GM23338 (cell line): ENCODE results near the gene ZNF234. TPM values are rescaled to one million over a fixed set of nuclear protein-coding genes. Genes with fewer than 3 reads are reported as not detected.

ENCODE experiments used
- ATAC-seq: fragments of 200-7000 bp; cut with Tn5 transposase; 3 replicates; pipeline ENCODE4 v1.9.1; 2020
- DNase-seq: peaks from one replicate; pipeline ENCODE4 v3.0.0-alpha.2; 2015; ENCODE audit warnings: low spot score
- H2AFZ ChIP-seq: fragments of 200-600 bp; sonication (generic); 2 replicates; pipeline ENCODE4 v1.8.0; 2016; ENCODE audit warnings: antibody characterized with exemption, mild to moderate bottlenecking, moderate library complexity
- H3F3A ChIP-seq: fragments of 200-600 bp; sonication (generic); replicated peaks from 2 replicates; pipeline ENCODE4 v1.8.0; 2017; ENCODE audit warnings: antibody characterized with exemption, mixed run types, low read depth
- H3K27ac ChIP-seq: fragments of 200-600 bp; sonication (generic); 2 replicates; pipeline ENCODE4 v1.6.1; 2016; ENCODE audit warnings: low read depth
- H3K27me3 ChIP-seq: fragments of 200-600 bp; sonication (generic); 2 replicates; pipeline ENCODE4 v1.8.0; 2016; ENCODE audit warnings: mild to moderate bottlenecking, mixed run types, moderate library complexity; ENCODE audit not compliant: insufficient read depth
- H3K36me3 ChIP-seq: fragments of 200-600 bp; sonication (generic); 2 replicates; pipeline ENCODE4 v1.8.0; 2016; ENCODE audit warnings: mild to moderate bottlenecking; ENCODE audit not compliant: insufficient read depth
- H3K4me1 ChIP-seq: fragments of 200-600 bp; sonication (generic); 2 replicates; pipeline ENCODE4 v1.8.0; 2016; ENCODE audit warnings: mild to moderate bottlenecking, moderate library complexity; ENCODE audit not compliant: insufficient read depth
- H3K4me2 ChIP-seq: fragments of 200-600 bp; sonication (generic); 2 replicates; pipeline ENCODE4 v1.7.1; 2017; ENCODE audit warnings: mixed run types
- H3K4me3 ChIP-seq: fragments of 200-600 bp; sonication (generic); 2 replicates; pipeline ENCODE4 v1.6.1; 2016; ENCODE audit warnings: mixed run types
- H3K79me2 ChIP-seq: fragments of 200-600 bp; sonication (generic); replicated peaks from 2 replicates; pipeline ENCODE4 v1.8.0; 2017; ENCODE audit warnings: mild to moderate bottlenecking; ENCODE audit not compliant: insufficient read depth
- H3K9me2 ChIP-seq: fragments of 200-600 bp; sonication (generic); 2 replicates; pipeline ENCODE4 v1.8.0; 2017; ENCODE audit not compliant: insufficient read depth
- H4K20me1 ChIP-seq: fragments of 200-600 bp; sonication (generic); replicated peaks from 2 replicates; pipeline ENCODE4 v1.8.0; 2017; ENCODE audit warnings: mild to moderate bottlenecking; ENCODE audit not compliant: insufficient read depth
- H3K27ac Mint-ChIP-seq: 2 replicates; pipeline ENCODE4 v1.8.0; 2020; ENCODE audit warnings: inconsistent platforms, mild to moderate bottlenecking, moderate library complexity, mixed read lengths
- H3K27me3 Mint-ChIP-seq: 3 replicates; pipeline ENCODE4 v1.8.0; 2022; ENCODE audit warnings: low read depth, mild to moderate bottlenecking, moderate library complexity, mixed read lengths, inconsistent platforms; ENCODE audit not compliant: insufficient read depth, poor library complexity
- H3K36me3 Mint-ChIP-seq: 3 replicates; pipeline ENCODE4 v1.8.0; 2021; ENCODE audit warnings: low read depth, mild to moderate bottlenecking, inconsistent platforms, moderate library complexity, mixed read lengths
- H3K4me1 Mint-ChIP-seq: 3 replicates; pipeline ENCODE4 v1.8.0; 2020; ENCODE audit warnings: mild to moderate bottlenecking, inconsistent platforms, mixed read lengths
- H3K4me3 Mint-ChIP-seq: 3 replicates; pipeline ENCODE4 v1.8.0; 2021; ENCODE audit warnings: moderate library complexity, mild to moderate bottlenecking, inconsistent platforms, mixed read lengths
- H3K9me3 Mint-ChIP-seq: 3 replicates; pipeline ENCODE4 v1.8.0; 2020; ENCODE audit warnings: moderate library complexity, mild to moderate bottlenecking, inconsistent platforms, mixed read lengths
- CREB1 ChIP-seq: fragments of 250-450 bp; sonication (Bioruptor Pico); IDR thresholded peaks from 2 replicates; pipeline ENCODE4 v1.5.0; 2020; ENCODE audit warnings: low read depth, mild to moderate bottlenecking, moderate library complexity
- EZH2 ChIP-seq: fragments of 200-600 bp; sonication (generic); IDR thresholded peaks from one replicate; pipeline ENCODE4 v1.8.0; 2017; ENCODE audit warnings: antibody characterized with exemption, mild to moderate bottlenecking, low read depth; ENCODE audit not compliant: unreplicated experiment
- EZH2phosphoT487 ChIP-seq: fragments of 200-600 bp; sonication (generic); IDR thresholded peaks from one replicate; pipeline ENCODE4 v1.8.1; 2018; ENCODE audit warnings: antibody characterized with exemption; ENCODE audit not compliant: unreplicated experiment
- JUNB ChIP-seq: IDR thresholded peaks from one replicate; pipeline ENCODE4 v1.6.1; 2016; ENCODE audit warnings: antibody characterized with exemption; ENCODE audit not compliant: unreplicated experiment
- NANOG ChIP-seq: IDR thresholded peaks from 2 replicates; pipeline ENCODE4 v1.6.1; 2016; ENCODE audit warnings: antibody characterized with exemption, borderline replicate concordance
- POLR2AphosphoS5 ChIP-seq: IDR thresholded peaks from 2 replicates; pipeline ENCODE4 v1.6.1; 2016; ENCODE audit warnings: antibody characterized with exemption, low read depth
- ZNF331 ChIP-seq: fragments of 250-450 bp; sonication (Bioruptor Pico); IDR thresholded peaks from 2 replicates; pipeline ENCODE4 v1.5.0; 2020; ENCODE audit warnings: low read depth, mild to moderate bottlenecking, moderate library complexity
- polyA plus RNA-seq: library from polyadenylated mRNA; unstranded; fragments of >200 nt; fragmentation: Nextera tagmentation; extraction: Ambion mirVana; gene quantifications from 2 replicates; pipeline ENCODE4 v1.2.1, GENCODE V29; 2016
- total RNA-seq: library from RNA; depleted of rRNA; stranded (reverse); fragments of >200 nt; shearing (Covaris generic); gene quantifications from 2 replicates; pipeline ENCODE4 v1.2.3, GENCODE V29; 2014
- TF ChIP-seq, protein P1 (sequence below): IDR thresholded peaks from 2 replicates; pipeline ENCODE4 v1.6.1; 2016; ENCODE audit warnings: antibody characterized with exemption

The ZNF234 gene
- total and polyA plus RNA-seq, 2 experiments from 2014 or later = 3.7 to 8.3 TPM

DNA sequence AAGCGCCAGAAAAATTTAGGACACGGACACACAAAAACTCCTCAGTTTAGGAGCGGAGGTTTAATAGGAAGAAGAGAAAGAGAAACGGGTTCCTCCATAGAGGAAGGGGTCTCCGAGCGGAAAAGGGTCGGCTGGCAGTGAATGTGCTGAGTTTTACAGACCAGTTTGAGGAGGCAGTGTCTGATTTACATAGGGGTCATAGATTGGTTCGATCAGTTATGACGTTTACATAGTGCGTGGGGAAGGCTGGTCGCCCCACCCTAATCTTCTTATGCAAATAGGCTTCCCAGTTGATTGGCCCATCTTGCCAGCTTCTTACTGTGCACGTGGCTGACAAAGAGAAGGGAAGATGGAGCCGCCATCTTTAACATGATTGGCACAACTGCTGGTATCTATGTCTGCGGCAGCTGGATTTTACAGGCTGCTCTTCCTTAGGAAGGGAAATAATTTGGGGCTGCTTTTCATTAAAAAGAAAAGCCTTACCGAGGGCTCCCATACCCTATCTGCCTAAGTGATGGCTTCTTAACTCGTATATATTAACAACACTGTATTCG is 29.4 kb upstream of the ZNF234 start:
- DNase-seq (peak; percentile 96), ATAC-seq (peak; percentile 70)
- Histone ChIP-seq H3K4me3 (peak overlapping the region; percentile 63), H3K27me3 (no peaks in the 10 kb centered on the region), H3F3A (no peaks in the 10 kb centered on the region), H4K20me1 (no peaks in the 10 kb centered on the region), H3K9me2 (no peaks in the 10 kb centered on the region), H2AFZ (no peak overlapping the region), H3K4me1 (no peaks in the 10 kb centered on the region), H3K79me2 (peaks cover 31% of the 10 kb centered on the region), H3K27ac (peak overlapping the region; percentile 67), H3K36me3 (peaks cover 15% of the 10 kb centered on the region), H3K4me2 (peak overlapping the region; percentile 73)
- Mint-ChIP-seq H3K27me3 (peaks cover 7% of the 10 kb centered on the region), H3K9me3 (peaks cover 48% of the 10 kb centered on the region), H3K27ac (peak overlapping the region; percentile 96), H3K36me3 (peaks cover 54% of the 10 kb centered on the region), H3K4me3 (peak overlapping the region; percentile 97), H3K4me1 (no peaks in the 10 kb centered on the region)
- TF ChIP-seq POLR2AphosphoS5 (peak; percentile 77), CREB1 (CRISPR knock-in tag) (peak; percentile 43; the same call in 1 of the 2 replicates)
- TF ChIP-seq, protein P1, sequence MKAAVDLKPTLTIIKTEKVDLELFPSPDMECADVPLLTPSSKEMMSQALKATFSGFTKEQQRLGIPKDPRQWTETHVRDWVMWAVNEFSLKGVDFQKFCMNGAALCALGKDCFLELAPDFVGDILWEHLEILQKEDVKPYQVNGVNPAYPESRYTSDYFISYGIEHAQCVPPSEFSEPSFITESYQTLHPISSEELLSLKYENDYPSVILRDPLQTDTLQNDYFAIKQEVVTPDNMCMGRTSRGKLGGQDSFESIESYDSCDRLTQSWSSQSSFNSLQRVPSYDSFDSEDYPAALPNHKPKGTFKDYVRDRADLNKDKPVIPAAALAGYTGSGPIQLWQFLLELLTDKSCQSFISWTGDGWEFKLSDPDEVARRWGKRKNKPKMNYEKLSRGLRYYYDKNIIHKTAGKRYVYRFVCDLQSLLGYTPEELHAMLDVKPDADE = no peak

DNA sequence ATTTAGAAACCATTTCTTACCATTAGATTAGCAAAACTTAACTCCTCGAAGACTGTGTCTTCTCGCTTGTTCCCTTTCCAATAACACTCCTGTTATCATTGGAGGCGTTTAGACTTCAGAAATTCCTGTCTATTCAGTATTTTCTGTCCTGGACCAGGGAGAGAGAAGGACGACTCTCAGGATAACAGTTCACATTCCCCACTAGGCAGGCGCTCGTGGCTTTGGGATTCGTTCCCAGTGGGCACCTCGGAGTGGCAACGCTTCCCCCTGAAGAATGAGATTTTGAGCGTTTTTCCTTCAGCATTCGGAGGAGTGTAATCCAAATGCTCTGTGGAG is 28.6 kb upstream of the ZNF234 start:
- peak overlapping the region; percentile 96 for H3K27ac Mint-ChIP-seq
- Histone ChIP-seq H3K36me3 (peaks cover 8% of the 10 kb centered on the region), H2AFZ (no peak overlapping the region), H3K79me2 (peaks cover 31% of the 10 kb centered on the region), H3K9me2 (no peaks in the 10 kb centered on the region), H3K27ac (peak overlapping the region; percentile 67), H4K20me1 (no peaks in the 10 kb centered on the region), H3K27me3 (no peaks in the 10 kb centered on the region), H3K4me1 (no peaks in the 10 kb centered on the region), H3K4me2 (peak overlapping the region; percentile 73), H3K4me3 (peak overlapping the region; percentile 63), H3F3A (no peaks in the 10 kb centered on the region)
- ATAC-seq (peak; percentile 4; the same call in 2 of the 3 replicates), DNase-seq (peak; percentile 2)
- TF ChIP-seq EZH2phosphoT487 = no peak
- no peak for TF ChIP-seq CREB1 (CRISPR knock-in tag)
- no peak for TF ChIP-seq EZH2
- peak overlapping the region; percentile 97 for H3K4me3 Mint-ChIP-seq
- H3K36me3 Mint-ChIP-seq = peaks cover 50% of the 10 kb centered on the region
- H3K9me3 Mint-ChIP-seq = peaks cover 41% of the 10 kb centered on the region
- H3K4me1 Mint-ChIP-seq = no peaks in the 10 kb centered on the region
- peaks cover 4% of the 10 kb centered on the region for H3K27me3 Mint-ChIP-seq

DNA sequence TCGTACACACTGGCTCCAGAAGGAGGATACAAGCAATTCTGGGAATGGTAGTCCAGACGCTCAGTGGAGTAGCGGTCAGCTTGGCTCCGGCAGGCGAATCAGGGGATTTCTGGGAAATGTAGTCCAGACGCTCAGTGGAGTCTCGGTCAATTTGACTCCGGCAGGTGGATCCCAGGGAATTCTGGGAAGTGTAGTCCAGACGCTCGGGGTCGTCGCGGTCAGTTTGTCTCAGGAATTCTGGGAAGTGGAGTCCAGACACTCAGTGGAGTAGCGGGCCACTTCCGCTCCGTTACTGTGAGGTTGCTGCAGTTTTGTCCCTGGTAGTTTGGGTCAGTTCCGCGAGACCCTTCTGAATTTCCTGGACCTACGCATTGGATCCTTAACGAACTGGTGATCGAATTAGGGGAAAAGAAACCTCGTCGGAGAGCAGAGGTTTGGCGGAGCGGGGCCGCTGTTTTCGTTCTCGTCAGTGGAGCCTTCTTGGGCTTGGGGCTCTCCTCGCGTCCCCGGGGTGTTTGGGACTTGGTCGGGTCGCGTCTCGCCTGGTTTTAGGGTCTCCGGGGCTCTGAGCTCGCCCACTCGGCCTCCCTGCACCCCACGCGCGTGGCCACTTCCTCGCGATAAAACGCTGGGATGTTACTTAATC is 28.1 kb upstream of the ZNF234 start, which contains the start of gene ZNF225:
ZNF225 (plus strand) TSS at position 262 of the 646 bp plus-strand sequence. CDS start 2,429 bp downstream, outside the sequence.
- peak; percentile 71; the same call in 1 of the 2 replicates for TF ChIP-seq POLR2AphosphoS5
- TF ChIP-seq CREB1 (CRISPR knock-in tag) = peak; percentile 71
- no peak for TF ChIP-seq EZH2phosphoT487
- TF ChIP-seq NANOG = 0 out of 2 replicates have a peak, but pooled peaks have one; percentile 9
- no peak for TF ChIP-seq JUNB
- no peak for TF ChIP-seq ZNF331 (CRISPR knock-in tag)
- TF ChIP-seq, protein P1 = peak; percentile 100
- peaks cover 31% of the 10 kb centered on the region for H3K79me2 ChIP-seq

More for the DNA sequence above, 28.1 kb upstream of the ZNF234 start, which contains the start of gene ZNF225:
- Histone ChIP-seq H3F3A (no peaks in the 10 kb centered on the region), H2AFZ (peak within 1 kb of the TSS; percentile 82), H3K27ac (peak within 1 kb of the TSS; percentile 67), H3K36me3 (peaks cover 4% of the 10 kb centered on the region; the same call in 1 of the 2 replicates), H4K20me1 (no peaks in the 10 kb centered on the region), H3K27me3 (no peaks in the 10 kb centered on the region), H3K4me3 (peak within 1 kb of the TSS; percentile 67), H3K4me2 (peak within 1 kb of the TSS; percentile 82), H3K9me2 (no peaks in the 10 kb centered on the region), H3K4me1 (no peaks in the 10 kb centered on the region)
- DNase-seq = peak; percentile 99
- no peaks in the 10 kb centered on the region for H3K4me1 Mint-ChIP-seq
- peaks cover 48% of the 10 kb centered on the region for H3K36me3 Mint-ChIP-seq
- ATAC-seq = peak; percentile 96
- peaks cover 3% of the 10 kb centered on the region for H3K27me3 Mint-ChIP-seq
- H3K27ac Mint-ChIP-seq = peak within 1 kb of the TSS; percentile 96
- H3K9me3 Mint-ChIP-seq = peaks cover 36% of the 10 kb centered on the region
- peak within 1 kb of the TSS; percentile 97 for H3K4me3 Mint-ChIP-seq
